Measurements from ENCODE around the gene AREG.

- no peak for TF ChIP-seq CTCF (IDR thresholded peaks at IDR 0.05; ENCODE audit: poor library complexity)
- no peak for TF ChIP-seq EZH2 (IDR thresholded peaks at IDR 0.05; ENCODE audit: borderline replicate concordance)
Measured at GRCh38 chr4:74435296-74435695, 9.6 kb upstream of the AREG start.
